ENCODE results near the gene GPR155. TPM values are rescaled to one million over a fixed set of nuclear protein-coding genes. Genes with fewer than 3 reads are reported as not detected.

The GPR155 gene
- total and polyA plus RNA-seq, 2 of the 4 experiments (the other 2 are of a cell fraction): 2.3 to 3.4 TPM

DNA sequence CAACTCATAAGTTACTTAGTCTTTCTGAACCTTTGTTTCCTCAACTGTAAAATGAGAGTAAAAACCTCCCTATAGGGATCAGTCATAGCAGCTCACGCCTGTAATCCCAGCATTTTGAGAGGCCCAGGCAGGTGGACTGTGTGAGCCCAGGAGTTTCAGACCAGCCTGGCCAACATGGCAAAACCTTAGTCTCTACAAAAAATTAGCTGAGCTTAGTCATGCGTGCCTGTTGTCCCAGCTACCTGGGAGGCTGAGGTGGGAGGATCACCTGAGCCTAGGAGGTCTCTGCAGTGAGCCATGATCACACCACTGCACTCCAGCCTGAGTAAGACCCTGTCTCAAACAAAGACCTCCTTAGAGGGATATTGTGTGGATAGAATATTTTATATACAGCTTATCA lies 2.3 kb downstream of the GPR155 start:
- no TSS peak for BruUV-seq (replicated peaks)
- H3K27me3 ChIP-seq (ENCODE audit: control insufficient read depth, insufficient read depth, low read length): no peaks in the 10 kb centered on the region
- no peak overlapping the region for H2AFZ ChIP-seq (replicated peaks; ENCODE audit: low read length, poor library complexity)
- no peaks in the 10 kb centered on the region for H4K20me1 ChIP-seq (ENCODE audit: insufficient read depth, low read length)
- ATAC-seq (ENCODE audit: low read depth) (no peak), DNase-seq (no peak)
- no peaks in the 10 kb centered on the region for H3K9me3 ChIP-seq (ENCODE audit: control insufficient read depth, insufficient read depth, low read length)
- H3K27ac ChIP-seq (ENCODE audit: insufficient read depth, low read length): no peak overlapping the region; the same call in 1 of the 2 replicates
- H3K4me3 ChIP-seq (ENCODE audit: insufficient read depth, low read depth, low read length): no peak overlapping the region
- dilution Hi-C loops (cut with HindIII; ENCODE audit: low sequenced_read_pairs, unreplicated experiment) (no loop called here), in situ Hi-C loops (cut with MboI; ENCODE audit: low sequenced_read_pairs) (no loop called here), intact Hi-C loops (cut with micrococcal nuclease) (no loop called here)
- 0 out of 2 replicates have a peak, but pooled peaks cover 3% of the 10 kb centered on the region for H3K9me1 ChIP-seq (ENCODE audit: insufficient read depth, low read length)
- POLR2A ChIA-PET (ENCODE audit: unreplicated experiment): no interaction called here
- H3K4me1 ChIP-seq (ENCODE audit: control insufficient read depth, insufficient read depth, low read length): peaks cover 3% of the 10 kb centered on the region; the same call in 1 of the 2 replicates
- no peak overlapping the region for H2AK9ac ChIP-seq (replicated peaks; ENCODE audit: low read depth, low read length, poor library complexity)
- no peak overlapping the region for H2BK15ac ChIP-seq (ENCODE audit: low read depth, low read length)
- H2BK20ac ChIP-seq (ENCODE audit: low read depth, low read length): no peak overlapping the region
- no peak overlapping the region for H4K8ac ChIP-seq (ENCODE audit: low read depth in 2 of 2, low read length in 2 of 2)
- H3K4me2 ChIP-seq (ENCODE audit: low read depth, low read length): peak overlapping the region; percentile 14; the same call in 1 of the 2 replicates
- CTCF ChIA-PET: interaction anchor here (1.6 to 2.6 kb wide), 2 partner anchors 22 to 62 kb away, joined by 5 to 13 read pairs; no protein-coding TSS in a partner anchor
- peaks cover 3 to 8% of the 10 kb centered on the region in 2 experiments; a peak in 1 of 4 replicates for H3K79me1 ChIP-seq (ENCODE audit: low read depth in 1 of 2, low read length in 2 of 2)
- H3K9ac ChIP-seq (ENCODE audit: low read depth, low read length): no peak overlapping the region; the same call in 1 of the 2 replicates
- H3K18ac ChIP-seq (ENCODE audit: low read depth, low read length): no peak overlapping the region
- H3K4ac ChIP-seq (ENCODE audit: low read depth, low read length): no peak overlapping the region
- H3K36me3 ChIP-seq (ENCODE audit: control insufficient read depth, insufficient read depth, low read length): peaks cover 2% of the 10 kb centered on the region
- no peak overlapping the region for H3K14ac ChIP-seq (replicated peaks; ENCODE audit: low read depth, low read length)
- H3K56ac ChIP-seq (ENCODE audit: extremely low read depth, insufficient read depth, low read length): no peak overlapping the region
- TF ChIP-seq MAFK (IDR thresholded peaks at IDR 0.05; ENCODE audit: low read depth, low read length) (no peak), POLR2A (IDR thresholded peaks at IDR 0.05; ENCODE audit: low read depth, low read length) (no peak), RAD21 (IDR thresholded peaks at IDR 0.05; ENCODE audit: low read length) (no peak), SMC3 (IDR thresholded peaks at IDR 0.05; ENCODE audit: low read depth, low read length) (no peak), MXI1 (IDR thresholded peaks at IDR 0.05; ENCODE audit: borderline replicate concordance, low read depth, low read length) (no peak), RCOR1 (IDR thresholded peaks at IDR 0.05; ENCODE audit: insufficient replicate concordance, low read length) (no peak), CEBPB (IDR thresholded peaks at IDR 0.05; ENCODE audit: low read depth, low read length) (no peak), FOS (IDR thresholded peaks at IDR 0.05; ENCODE audit: low read depth, low read length) (no peak), BHLHE40 (IDR thresholded peaks at IDR 0.05; ENCODE audit: low read depth, low read length) (no peak), CHD1 (IDR thresholded peaks at IDR 0.05; ENCODE audit: low read depth, low read length) (no peak)
- TF ChIP-seq, protein P1, sequence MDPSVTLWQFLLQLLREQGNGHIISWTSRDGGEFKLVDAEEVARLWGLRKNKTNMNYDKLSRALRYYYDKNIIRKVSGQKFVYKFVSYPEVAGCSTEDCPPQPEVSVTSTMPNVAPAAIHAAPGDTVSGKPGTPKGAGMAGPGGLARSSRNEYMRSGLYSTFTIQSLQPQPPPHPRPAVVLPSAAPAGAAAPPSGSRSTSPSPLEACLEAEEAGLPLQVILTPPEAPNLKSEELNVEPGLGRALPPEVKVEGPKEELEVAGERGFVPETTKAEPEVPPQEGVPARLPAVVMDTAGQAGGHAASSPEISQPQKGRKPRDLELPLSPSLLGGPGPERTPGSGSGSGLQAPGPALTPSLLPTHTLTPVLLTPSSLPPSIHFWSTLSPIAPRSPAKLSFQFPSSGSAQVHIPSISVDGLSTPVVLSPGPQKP (IDR thresholded peaks at IDR 0.05; ENCODE audit: borderline replicate concordance, low read depth, low read length): no peak
- TF ChIP-seq, protein P2, sequence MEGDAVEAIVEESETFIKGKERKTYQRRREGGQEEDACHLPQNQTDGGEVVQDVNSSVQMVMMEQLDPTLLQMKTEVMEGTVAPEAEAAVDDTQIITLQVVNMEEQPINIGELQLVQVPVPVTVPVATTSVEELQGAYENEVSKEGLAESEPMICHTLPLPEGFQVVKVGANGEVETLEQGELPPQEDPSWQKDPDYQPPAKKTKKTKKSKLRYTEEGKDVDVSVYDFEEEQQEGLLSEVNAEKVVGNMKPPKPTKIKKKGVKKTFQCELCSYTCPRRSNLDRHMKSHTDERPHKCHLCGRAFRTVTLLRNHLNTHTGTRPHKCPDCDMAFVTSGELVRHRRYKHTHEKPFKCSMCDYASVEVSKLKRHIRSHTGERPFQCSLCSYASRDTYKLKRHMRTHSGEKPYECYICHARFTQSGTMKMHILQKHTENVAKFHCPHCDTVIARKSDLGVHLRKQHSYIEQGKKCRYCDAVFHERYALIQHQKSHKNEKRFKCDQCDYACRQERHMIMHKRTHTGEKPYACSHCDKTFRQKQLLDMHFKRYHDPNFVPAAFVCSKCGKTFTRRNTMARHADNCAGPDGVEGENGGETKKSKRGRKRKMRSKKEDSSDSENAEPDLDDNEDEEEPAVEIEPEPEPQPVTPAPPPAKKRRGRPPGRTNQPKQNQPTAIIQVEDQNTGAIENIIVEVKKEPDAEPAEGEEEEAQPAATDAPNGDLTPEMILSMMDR (conservative IDR thresholded peaks at IDR 0.05; ENCODE audit: low read depth, low read length): no peak
- H2AK5ac ChIP-seq (ENCODE audit: low read depth, low read length): no peak overlapping the region
- no peak overlapping the region for H2BK5ac ChIP-seq (ENCODE audit: low read depth, low read length, poor library complexity, severe bottlenecking)
- no CpG with 5 or more reads among the region's 2 CpGs for WGBS, 2 experiments (ENCODE audit: extremely low coverage in 2 of 2, insufficient read length in 1 of 2)
- no peak overlapping the region for H4K91ac ChIP-seq (ENCODE audit: insufficient read depth, low read depth, low read length)
- no peak overlapping the region for H4K5ac ChIP-seq (ENCODE audit: low read depth, low read length)
- H2BK120ac ChIP-seq (ENCODE audit: low read depth, low read length): no peak overlapping the region
- no peak overlapping the region for H3K23ac ChIP-seq (ENCODE audit: low read depth, low read length)

All from IMR-90 (cell line).